Measurements from ENCODE around the gene ARSB.
"Not testable (repeated sequence)": the region's sequence is repeated elsewhere in the genome, so short reads cannot be mapped to it uniquely, and the experiment has no call there.

Gene ARSB

DNA sequence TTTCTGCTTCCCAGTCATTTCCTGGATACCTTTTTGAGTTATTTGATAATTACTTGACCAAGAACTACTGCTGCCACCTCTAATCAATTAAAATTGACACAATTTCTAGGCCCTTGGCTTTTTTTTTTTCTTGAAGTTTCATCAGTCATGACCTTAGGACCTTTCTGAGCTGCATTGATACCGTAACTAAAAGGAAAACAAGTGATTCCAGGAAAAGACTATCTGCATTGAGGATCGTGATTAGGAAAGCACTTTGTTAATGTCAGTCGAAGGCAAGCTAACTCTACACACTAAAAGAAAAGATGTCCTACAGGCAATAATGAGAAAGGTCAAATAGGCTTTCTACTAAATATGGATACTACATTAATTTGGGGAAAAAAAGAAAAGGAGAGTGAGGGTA lies 69.9 kb downstream of the ARSB start:
- intact Hi-C loops (cut with micrococcal nuclease), result no loop called here
- Mint-ChIP-seq H3K36me3 (ENCODE audit: low read depth) (peaks cover 15% of the 10 kb centered on the region), H3K9me3 (no peaks in the 10 kb centered on the region)

GRCh38 chr5:78912811-78913210 lies 72.3 kb downstream of the ARSB start:
- Mint-ChIP-seq H3K4me3 (no peak overlapping the region), H3K27me3 (no peaks in the 10 kb centered on the region), H3K27ac (no peak overlapping the region), H3K36me3 (ENCODE audit: low read depth) (peaks cover 7% of the 10 kb centered on the region), H3K4me1 (ENCODE audit: low read depth) (peaks cover 24% of the 10 kb centered on the region), H3K9me3 (no peaks in the 10 kb centered on the region)
- intact Hi-C loops (cut with micrococcal nuclease), result no loop called here

More for the DNA sequence above, 69.9 kb downstream of the ARSB start:
- Mint-ChIP-seq H3K27me3 (no peaks in the 10 kb centered on the region), H3K4me3 (no peak overlapping the region), H3K4me1 (ENCODE audit: low read depth) (peaks cover 2% of the 10 kb centered on the region), H3K27ac (no peak overlapping the region)

GRCh38 chr5:78912085-78912771 lies 72.9 kb downstream of the ARSB start:
- no peaks in the 10 kb centered on the region for H3K9me3 Mint-ChIP-seq
- H3K4me1 Mint-ChIP-seq (ENCODE audit: low read depth), result peaks cover 30% of the 10 kb centered on the region
- H3K4me3 Mint-ChIP-seq, result no peak overlapping the region
- no peaks in the 10 kb centered on the region for H3K27me3 Mint-ChIP-seq
- intact Hi-C loops (cut with micrococcal nuclease), result no loop called here
- no peak overlapping the region for H3K27ac Mint-ChIP-seq
- H3K36me3 Mint-ChIP-seq (ENCODE audit: low read depth), result peaks cover 7% of the 10 kb centered on the region

- H3K9me3 Mint-ChIP-seq; H3K27me3 Mint-ChIP-seq; H3K4me3 Mint-ChIP-seq; H3K27ac Mint-ChIP-seq; H3K36me3 Mint-ChIP-seq (ENCODE audit: low read depth); intact Hi-C loops (cut with micrococcal nuclease): not testable (repeated sequence)
- H3K4me1 Mint-ChIP-seq (ENCODE audit: low read depth), result peaks cover 58% of the 10 kb centered on the region
These were observed 75.7 kb downstream of the ARSB start for GRCh38 chr5:78909224-78909983.

DNA sequence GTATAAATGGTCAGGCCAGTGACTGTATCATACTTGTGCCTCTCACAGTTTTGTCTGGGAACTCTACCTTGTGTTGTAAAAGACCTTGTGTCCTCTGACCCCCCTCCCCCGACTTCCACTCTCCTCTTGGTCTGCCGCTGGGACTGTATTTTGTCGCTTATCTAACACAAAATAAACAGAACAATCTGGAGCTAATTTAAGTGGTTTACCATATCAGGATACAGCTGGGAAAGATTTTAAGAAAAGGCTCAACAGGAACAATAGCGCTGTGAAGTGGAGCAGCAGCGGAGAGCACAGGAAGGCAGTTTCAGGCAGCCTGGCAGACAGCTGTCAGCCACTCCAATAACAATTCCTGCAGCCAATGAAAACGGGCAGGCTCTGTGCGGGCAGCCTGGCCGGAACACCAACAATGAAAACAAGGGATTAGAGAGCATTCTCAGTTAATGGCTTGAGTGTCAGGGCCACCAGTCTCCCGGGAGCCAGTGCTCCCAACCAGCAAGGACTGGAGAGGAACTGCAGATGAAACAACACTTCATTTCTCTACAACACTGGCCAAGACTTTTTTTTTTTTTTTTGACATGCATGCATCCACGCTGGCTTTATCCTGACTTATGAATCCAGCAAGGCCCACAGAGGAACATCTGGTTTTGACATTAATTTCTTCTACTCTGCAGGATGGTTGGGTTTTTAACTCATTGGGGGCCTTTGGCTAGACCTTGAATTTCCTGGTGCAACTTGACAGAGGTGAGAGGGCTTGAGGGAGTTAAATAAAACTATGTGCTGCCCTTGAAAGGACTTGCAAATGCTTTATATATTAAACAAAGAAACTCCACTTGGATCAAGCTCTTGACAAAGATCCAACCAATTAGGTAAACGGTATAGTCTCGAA lies 76.7 kb downstream of the ARSB start:
- no peaks in the 10 kb centered on the region for H3K27me3 Mint-ChIP-seq
- intact Hi-C loops (cut with micrococcal nuclease), result no loop called here
- peak overlapping the region; percentile 71 for H3K27ac Mint-ChIP-seq
- H3K4me3 Mint-ChIP-seq, result peak overlapping the region; percentile 42
- H3K36me3 Mint-ChIP-seq (ENCODE audit: low read depth), result peaks cover 7% of the 10 kb centered on the region
- H3K9me3 Mint-ChIP-seq, result no peaks in the 10 kb centered on the region
- peaks cover 60% of the 10 kb centered on the region for H3K4me1 Mint-ChIP-seq (ENCODE audit: low read depth)

- intact Hi-C loops (cut with micrococcal nuclease), result no loop called here
- Mint-ChIP-seq H3K36me3 (ENCODE audit: low read depth) (peaks cover 7% of the 10 kb centered on the region), H3K27me3 (no peaks in the 10 kb centered on the region), H3K4me3 (peak overlapping the region; percentile 34), H3K27ac (peak overlapping the region; percentile 71), H3K9me3 (no peaks in the 10 kb centered on the region), H3K4me1 (ENCODE audit: low read depth) (peaks cover 65% of the 10 kb centered on the region)
These were observed 77.7 kb downstream of the ARSB start for GRCh38 chr5:78907255-78907891.

- Mint-ChIP-seq H3K9me3 (no peaks in the 10 kb centered on the region), H3K4me1 (ENCODE audit: low read depth) (peaks cover 65% of the 10 kb centered on the region), H3K4me3 (peak overlapping the region; percentile 53), H3K27ac (peak overlapping the region; percentile 60), H3K27me3 (no peaks in the 10 kb centered on the region), H3K36me3 (ENCODE audit: low read depth) (peaks cover 8% of the 10 kb centered on the region)
- intact Hi-C loops (cut with micrococcal nuclease), result no loop called here
These were observed 79.8 kb downstream of the ARSB start for GRCh38 chr5:78905084-78905938.

GRCh38 chr5:78903861-78904260 lies 81.2 kb downstream of the ARSB start:
- H3K4me3 Mint-ChIP-seq, result no peak overlapping the region
- H3K27me3 Mint-ChIP-seq, result no peaks in the 10 kb centered on the region
- intact Hi-C loops (cut with micrococcal nuclease), result loop anchor here (5.0 kb wide), 1 partner anchor 118 kb away; no protein-coding TSS in a partner anchor

GRCh38 chr5:78903353-78903752 lies 81.8 kb downstream of the ARSB start:
- H3K36me3 Mint-ChIP-seq (ENCODE audit: low read depth), result peaks cover 24% of the 10 kb centered on the region
- peaks cover 47% of the 10 kb centered on the region for H3K4me1 Mint-ChIP-seq (ENCODE audit: low read depth)
- peaks cover 10% of the 10 kb centered on the region for H3K9me3 Mint-ChIP-seq
- intact Hi-C loops (cut with micrococcal nuclease), result loop anchor here (5.0 kb wide), 1 partner anchor 119 kb away; no protein-coding TSS in a partner anchor
- H3K27me3 Mint-ChIP-seq, result no peaks in the 10 kb centered on the region
- H3K4me3 Mint-ChIP-seq, result no peak overlapping the region
- H3K27ac Mint-ChIP-seq, result no peak overlapping the region

More at GRCh38 chr5:78903861-78904260, 81.2 kb downstream of the ARSB start:
- Mint-ChIP-seq H3K4me1 (ENCODE audit: low read depth) (peaks cover 52% of the 10 kb centered on the region), H3K9me3 (peaks cover 9% of the 10 kb centered on the region), H3K36me3 (ENCODE audit: low read depth) (peaks cover 22% of the 10 kb centered on the region), H3K27ac (no peak overlapping the region)

- H3K27ac Mint-ChIP-seq, result no peak overlapping the region
- intact Hi-C loops (cut with micrococcal nuclease), result loop anchor here (2.0 to 5.0 kb wide), 2 partner anchors 65 to 122 kb away; no protein-coding TSS in a partner anchor
- peaks cover 10% of the 10 kb centered on the region for H3K9me3 Mint-ChIP-seq
- no peak overlapping the region for H3K4me3 Mint-ChIP-seq
- H3K27me3 Mint-ChIP-seq, result no peaks in the 10 kb centered on the region
- peaks cover 28% of the 10 kb centered on the region for H3K4me1 Mint-ChIP-seq (ENCODE audit: low read depth)
- peaks cover 32% of the 10 kb centered on the region for H3K36me3 Mint-ChIP-seq (ENCODE audit: low read depth)
These were observed 85.2 kb downstream of the ARSB start for GRCh38 chr5:78899922-78900362.

DNA sequence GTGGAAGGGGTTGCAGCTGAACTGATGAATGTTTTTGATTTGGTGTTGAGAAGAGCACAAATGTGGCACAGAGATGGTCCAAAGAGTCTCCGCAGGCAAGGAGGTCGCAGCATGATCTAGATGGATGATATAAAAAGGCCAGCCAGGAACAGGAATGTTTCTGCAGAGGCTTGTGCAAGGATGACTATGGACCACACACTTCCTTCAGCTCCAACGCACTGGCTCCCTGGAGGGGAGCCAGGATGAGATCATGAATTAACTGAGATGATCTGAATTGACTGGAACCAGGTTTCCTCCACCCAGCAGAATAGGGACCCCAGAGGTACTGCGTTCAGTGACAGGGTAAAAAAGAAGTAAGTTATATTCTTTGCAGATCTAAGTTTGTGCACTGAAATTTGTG lies 89.0 kb downstream of the ARSB start:
- Mint-ChIP-seq H3K9me3 (peaks cover 10% of the 10 kb centered on the region), H3K4me3 (no peak overlapping the region), H3K36me3 (ENCODE audit: low read depth) (peaks cover 31% of the 10 kb centered on the region), H3K27me3 (no peaks in the 10 kb centered on the region), H3K27ac (peak overlapping the region; percentile 1), H3K4me1 (ENCODE audit: low read depth) (peaks cover 28% of the 10 kb centered on the region)
- intact Hi-C loops (cut with micrococcal nuclease), result no loop called here

DNA sequence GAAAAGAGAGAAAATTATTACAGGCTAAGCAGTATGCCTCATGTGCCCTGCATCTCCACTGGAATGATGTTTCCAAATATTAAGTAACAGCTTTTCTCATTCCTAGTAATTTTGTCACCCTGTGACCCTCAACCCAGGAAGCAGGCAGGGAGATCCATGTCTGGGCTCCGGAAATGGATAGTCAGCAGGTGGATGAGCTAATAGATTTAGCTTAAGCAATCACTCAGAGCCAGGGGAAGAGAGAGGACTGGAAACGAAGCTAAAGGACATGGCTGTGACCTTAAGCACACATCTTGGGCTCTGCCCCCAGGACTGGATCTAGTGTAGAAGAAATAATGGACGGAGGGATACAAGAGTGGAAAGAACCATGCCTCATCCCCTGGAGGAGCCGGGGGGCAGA lies 89.5 kb downstream of the ARSB start:
- Mint-ChIP-seq H3K36me3 (ENCODE audit: low read depth) (peaks cover 26% of the 10 kb centered on the region), H3K4me1 (ENCODE audit: low read depth) (peaks cover 31% of the 10 kb centered on the region), H3K4me3 (no peak overlapping the region), H3K27me3 (no peaks in the 10 kb centered on the region), H3K9me3 (peaks cover 10% of the 10 kb centered on the region), H3K27ac (peak overlapping the region; percentile 1)
- intact Hi-C loops (cut with micrococcal nuclease), result no loop called here

Data from dendritic cell treated with granulocyte-macrophage colony-stimulating factor and Interleukin-4, amounts not matched to agents 40 ng/mL and 50 ng/mL, for 4 days (primary cell).